HEK293 (cell line): Measurements from ENCODE around the gene EXOC1.

Experiments
- CTCF ChIA-PET: fragments of 350-600 bp; formaldehyde crosslinking; extraction: SDS; loops from one replicate; lab custom pipeline; 2021; ENCODE audit warnings: antibody characterized with exemption; lab: Yijun Ruan, JAX
- POLR2A ChIA-PET: fragments of 300-600 bp; formaldehyde crosslinking; extraction: SDS; loops from one replicate; lab custom pipeline; 2020; ENCODE audit warnings: antibody characterized with exemption, inconsistent platforms; lab: Yijun Ruan, JAX
- H3K27ac ChIP-seq: fragments of 200-500 bp; sonication (Bioruptor generic); 2 replicates; pipeline ENCODE4 v1.5.1; 2014; ENCODE audit warnings: low read depth, low read length, control low read depth, inconsistent platforms; ENCODE audit errors: extremely low read depth
- H3K36me3 ChIP-seq, 2 experiments: fragments of 200-500 bp in 1 of 2; sonication (Bioruptor generic) in 1 of 2; 1 replicate in 1 of 2; 2 replicates in 1 of 2; pipeline ENCODE4 v1.5.1; 2014 to 2017; ENCODE audit warnings: inconsistent platforms in 2 of 2, low read length in 2 of 2; ENCODE audit not compliant: control insufficient read depth in 2 of 2, insufficient read depth in 1 of 2
- H3K4me1 ChIP-seq: fragments of 200-500 bp; sonication (Bioruptor generic); 2 replicates; pipeline ENCODE4 v1.5.1; 2014; ENCODE audit warnings: mild to moderate bottlenecking, low read length, inconsistent platforms; ENCODE audit not compliant: control insufficient read depth, insufficient read depth
- H3K4me3 ChIP-seq: 2 replicates; pipeline ENCODE4 v1.5.1; 2011; ENCODE audit warnings: low read depth, mild to moderate bottlenecking, control low read depth, low read length, moderate library complexity
- H3K9me3 ChIP-seq: fragments of 200-500 bp; sonication (Bioruptor generic); 2 replicates; pipeline ENCODE4 v1.5.1; 2014; ENCODE audit warnings: low read depth, low read length, inconsistent platforms; ENCODE audit not compliant: control insufficient read depth, insufficient read depth
- KLF17 ChIP-seq: fragments of 450-650 bp; formaldehyde crosslinking; IDR thresholded peaks from 2 replicates; pipeline ENCODE4 v1.5.1; 2016; ENCODE audit warnings: missing biosample characterization, missing genetic modification characterization
- ZNF16 ChIP-seq: fragments of 450-650 bp; formaldehyde crosslinking; IDR thresholded peaks from 2 replicates; pipeline ENCODE4 v1.5.1; 2016; ENCODE audit warnings: low read depth, missing biosample characterization, missing genetic modification characterization
- ZNF214 ChIP-seq: fragments of 450-650 bp; formaldehyde crosslinking; IDR thresholded peaks from 2 replicates; pipeline ENCODE4 v1.5.1; 2017; ENCODE audit warnings: missing biosample characterization, mild to moderate bottlenecking, missing genetic modification characterization, borderline replicate concordance
- ZNF629 ChIP-seq: fragments of 450-650 bp; formaldehyde crosslinking; IDR thresholded peaks from 2 replicates; pipeline ENCODE4 v1.5.1; 2017; ENCODE audit warnings: missing biosample characterization, missing genetic modification characterization
- ZNF645 ChIP-seq: fragments of 450-650 bp; formaldehyde crosslinking; IDR thresholded peaks from 2 replicates; pipeline ENCODE4; 2016; ENCODE audit warnings: missing biosample characterization, missing genetic modification characterization
- ZNF776 ChIP-seq: fragments of 450-650 bp; formaldehyde crosslinking; IDR thresholded peaks from 2 replicates; pipeline ENCODE4 v1.5.0; 2017; ENCODE audit warnings: missing biosample characterization, missing genetic modification characterization, borderline replicate concordance
- TF ChIP-seq, protein P1 (sequence below): fragments of 450-650 bp; formaldehyde crosslinking; IDR thresholded peaks from 2 replicates; pipeline ENCODE4 v1.5.1; 2016; ENCODE audit warnings: missing biosample characterization, missing genetic modification characterization, borderline replicate concordance
- TF ChIP-seq, protein P2 (sequence below): fragments of 450-650 bp; formaldehyde crosslinking; IDR thresholded peaks from 2 replicates; pipeline ENCODE4 v1.5.1; 2016; ENCODE audit warnings: missing biosample characterization, missing genetic modification characterization
- TF ChIP-seq, protein P3 (sequence below): fragments of 450-650 bp; formaldehyde crosslinking; IDR thresholded peaks from 2 replicates; pipeline ENCODE4 v1.5.0; 2017; ENCODE audit warnings: missing biosample characterization, missing genetic modification characterization, borderline replicate concordance
- TF ChIP-seq, protein P4 (sequence below): fragments of 450-650 bp; formaldehyde crosslinking; IDR thresholded peaks from 2 replicates; pipeline ENCODE4 v1.5.1; 2016; ENCODE audit warnings: missing biosample characterization, missing genetic modification characterization

Gene EXOC1

GRCh38 chr4:55838952-55839351 lies 14.5 kb upstream of the EXOC1 start (continued):
- no peak for TF ChIP-seq ZNF776 (tag by site-specific recombination)

- no peak overlapping the region for H3K27ac ChIP-seq
- no peaks in the 10 kb centered on the region for H3K4me1 ChIP-seq
- POLR2A ChIA-PET: no interaction called here
- CTCF ChIA-PET: no interaction called here
- H3K36me3 ChIP-seq: no peaks in the 10 kb centered on the region
- H3K4me3 ChIP-seq: no peak overlapping the region
- TF ChIP-seq ZNF629 (tag by site-specific recombination) (no peak), KLF17 (tag by site-specific recombination) (no peak), ZNF645 (tag by site-specific recombination) (no peak), ZNF214 (tag by site-specific recombination) (no peak), ZNF16 (no peak)
- TF ChIP-seq, protein P1, sequence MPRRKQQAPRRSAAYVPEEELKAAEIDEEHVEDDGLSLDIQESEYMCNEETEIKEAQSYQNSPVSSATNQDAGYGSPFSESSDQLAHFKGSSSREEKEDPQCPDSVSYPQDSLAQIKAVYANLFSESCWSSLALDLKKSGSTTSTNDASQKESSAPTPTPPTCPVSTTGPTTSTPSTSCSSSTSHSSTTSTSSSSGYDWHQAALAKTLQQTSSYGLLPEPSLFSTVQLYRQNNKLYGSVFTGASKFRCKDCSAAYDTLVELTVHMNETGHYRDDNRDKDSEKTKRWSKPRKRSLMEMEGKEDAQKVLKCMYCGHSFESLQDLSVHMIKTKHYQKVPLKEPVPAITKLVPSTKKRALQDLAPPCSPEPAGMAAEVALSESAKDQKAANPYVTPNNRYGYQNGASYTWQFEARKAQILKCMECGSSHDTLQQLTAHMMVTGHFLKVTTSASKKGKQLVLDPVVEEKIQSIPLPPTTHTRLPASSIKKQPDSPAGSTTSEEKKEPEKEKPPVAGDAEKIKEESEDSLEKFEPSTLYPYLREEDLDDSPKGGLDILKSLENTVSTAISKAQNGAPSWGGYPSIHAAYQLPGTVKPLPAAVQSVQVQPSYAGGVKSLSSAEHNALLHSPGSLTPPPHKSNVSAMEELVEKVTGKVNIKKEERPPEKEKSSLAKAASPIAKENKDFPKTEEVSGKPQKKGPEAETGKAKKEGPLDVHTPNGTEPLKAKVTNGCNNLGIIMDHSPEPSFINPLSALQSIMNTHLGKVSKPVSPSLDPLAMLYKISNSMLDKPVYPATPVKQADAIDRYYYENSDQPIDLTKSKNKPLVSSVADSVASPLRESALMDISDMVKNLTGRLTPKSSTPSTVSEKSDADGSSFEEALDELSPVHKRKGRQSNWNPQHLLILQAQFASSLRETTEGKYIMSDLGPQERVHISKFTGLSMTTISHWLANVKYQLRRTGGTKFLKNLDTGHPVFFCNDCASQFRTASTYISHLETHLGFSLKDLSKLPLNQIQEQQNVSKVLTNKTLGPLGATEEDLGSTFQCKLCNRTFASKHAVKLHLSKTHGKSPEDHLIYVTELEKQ: no peak
- TF ChIP-seq, protein P2, sequence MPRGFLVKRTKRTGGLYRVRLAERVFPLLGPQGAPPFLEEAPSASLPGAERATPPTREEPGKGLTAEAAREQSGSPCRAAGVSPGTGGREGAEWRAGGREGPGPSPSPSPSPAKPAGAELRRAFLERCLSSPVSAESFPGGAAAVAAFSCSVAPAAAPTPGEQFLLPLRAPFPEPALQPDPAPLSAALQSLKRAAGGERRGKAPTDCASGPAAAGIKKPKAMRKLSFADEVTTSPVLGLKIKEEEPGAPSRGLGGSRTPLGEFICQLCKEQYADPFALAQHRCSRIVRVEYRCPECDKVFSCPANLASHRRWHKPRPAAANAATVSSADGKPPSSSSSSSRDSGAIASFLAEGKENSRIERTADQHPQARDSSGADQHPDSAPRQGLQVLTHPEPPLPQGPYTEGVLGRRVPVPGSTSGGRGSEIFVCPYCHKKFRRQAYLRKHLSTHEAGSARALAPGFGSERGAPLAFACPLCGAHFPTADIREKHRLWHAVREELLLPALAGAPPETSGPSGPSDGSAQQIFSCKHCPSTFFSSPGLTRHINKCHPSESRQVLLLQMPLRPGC (tag by site-specific recombination): no peak
- TF ChIP-seq, protein P3, sequence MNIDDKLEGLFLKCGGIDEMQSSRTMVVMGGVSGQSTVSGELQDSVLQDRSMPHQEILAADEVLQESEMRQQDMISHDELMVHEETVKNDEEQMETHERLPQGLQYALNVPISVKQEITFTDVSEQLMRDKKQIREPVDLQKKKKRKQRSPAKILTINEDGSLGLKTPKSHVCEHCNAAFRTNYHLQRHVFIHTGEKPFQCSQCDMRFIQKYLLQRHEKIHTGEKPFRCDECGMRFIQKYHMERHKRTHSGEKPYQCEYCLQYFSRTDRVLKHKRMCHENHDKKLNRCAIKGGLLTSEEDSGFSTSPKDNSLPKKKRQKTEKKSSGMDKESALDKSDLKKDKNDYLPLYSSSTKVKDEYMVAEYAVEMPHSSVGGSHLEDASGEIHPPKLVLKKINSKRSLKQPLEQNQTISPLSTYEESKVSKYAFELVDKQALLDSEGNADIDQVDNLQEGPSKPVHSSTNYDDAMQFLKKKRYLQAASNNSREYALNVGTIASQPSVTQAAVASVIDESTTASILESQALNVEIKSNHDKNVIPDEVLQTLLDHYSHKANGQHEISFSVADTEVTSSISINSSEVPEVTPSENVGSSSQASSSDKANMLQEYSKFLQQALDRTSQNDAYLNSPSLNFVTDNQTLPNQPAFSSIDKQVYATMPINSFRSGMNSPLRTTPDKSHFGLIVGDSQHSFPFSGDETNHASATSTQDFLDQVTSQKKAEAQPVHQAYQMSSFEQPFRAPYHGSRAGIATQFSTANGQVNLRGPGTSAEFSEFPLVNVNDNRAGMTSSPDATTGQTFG (tag by site-specific recombination): no peak
- TF ChIP-seq, protein P4, sequence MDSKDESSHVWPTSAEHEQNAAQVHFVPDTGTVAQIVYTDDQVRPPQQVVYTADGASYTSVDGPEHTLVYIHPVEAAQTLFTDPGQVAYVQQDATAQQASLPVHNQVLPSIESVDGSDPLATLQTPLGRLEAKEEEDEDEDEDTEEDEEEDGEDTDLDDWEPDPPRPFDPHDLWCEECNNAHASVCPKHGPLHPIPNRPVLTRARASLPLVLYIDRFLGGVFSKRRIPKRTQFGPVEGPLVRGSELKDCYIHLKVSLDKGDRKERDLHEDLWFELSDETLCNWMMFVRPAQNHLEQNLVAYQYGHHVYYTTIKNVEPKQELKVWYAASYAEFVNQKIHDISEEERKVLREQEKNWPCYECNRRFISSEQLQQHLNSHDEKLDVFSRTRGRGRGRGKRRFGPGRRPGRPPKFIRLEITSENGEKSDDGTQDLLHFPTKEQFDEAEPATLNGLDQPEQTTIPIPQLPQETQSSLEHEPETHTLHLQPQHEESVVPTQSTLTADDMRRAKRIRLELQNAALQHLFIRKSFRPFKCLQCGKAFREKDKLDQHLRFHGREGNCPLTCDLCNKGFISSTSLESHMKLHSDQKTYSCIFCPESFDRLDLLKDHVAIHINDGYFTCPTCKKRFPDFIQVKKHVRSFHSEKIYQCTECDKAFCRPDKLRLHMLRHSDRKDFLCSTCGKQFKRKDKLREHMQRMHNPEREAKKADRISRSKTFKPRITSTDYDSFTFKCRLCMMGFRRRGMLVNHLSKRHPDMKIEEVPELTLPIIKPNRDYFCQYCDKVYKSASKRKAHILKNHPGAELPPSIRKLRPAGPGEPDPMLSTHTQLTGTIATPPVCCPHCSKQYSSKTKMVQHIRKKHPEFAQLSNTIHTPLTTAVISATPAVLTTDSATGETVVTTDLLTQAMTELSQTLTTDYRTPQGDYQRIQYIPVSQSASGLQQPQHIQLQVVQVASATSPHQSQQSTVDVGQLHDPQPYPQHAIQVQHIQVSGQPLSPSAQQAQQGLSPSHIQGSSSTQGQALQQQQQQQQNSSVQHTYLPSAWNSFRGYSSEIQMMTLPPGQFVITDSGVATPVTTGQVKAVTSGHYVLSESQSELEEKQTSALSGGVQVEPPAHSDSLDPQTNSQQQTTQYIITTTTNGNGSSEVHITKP: no peak
- no peaks in the 10 kb centered on the region for H3K9me3 ChIP-seq
These were observed 12.5 kb upstream of the EXOC1 start for GRCh38 chr4:55840956-55841355.
